BJ (cell line): Measurements from ENCODE around the gene COA8. TPM values are rescaled to one million over a fixed set of nuclear protein-coding genes. Genes with fewer than 3 reads are reported as not detected.

Source experiments
- CTCF ChIA-PET: fragments of 350-600 bp; formaldehyde crosslinking; extraction: SDS; loops from one replicate; lab custom pipeline; 2021; ENCODE audit warnings: antibody characterized with exemption, inconsistent platforms; lab: Yijun Ruan, JAX
- POLR2A ChIA-PET: fragments of 300-600 bp; sonication (Branson Sonifier 250); formaldehyde crosslinking; extraction: SDS; loops from one replicate; lab custom pipeline; 2021; ENCODE audit warnings: antibody characterized with exemption; lab: Charles Lee
- DNase-seq: peaks from one replicate; pipeline ENCODE4 v3.0.0-alpha.2; 2011; ENCODE audit warnings: low read depth
- H3K27me3 ChIP-seq: 2 replicates; pipeline ENCODE4 v1.6.0; 2011; ENCODE audit warnings: low read length; ENCODE audit not compliant: control insufficient read depth, insufficient read depth
- H3K36me3 ChIP-seq: 2 replicates; pipeline ENCODE4 v1.5.1; 2011; ENCODE audit warnings: low read length; ENCODE audit not compliant: control insufficient read depth, insufficient read depth
- H3K4me3 ChIP-seq: 2 replicates; pipeline ENCODE4 v1.5.1; 2011; ENCODE audit warnings: low read depth, mild to moderate bottlenecking, control low read depth, low read length
- polyA plus RNA-seq: library from polyadenylated mRNA; depleted of rRNA; stranded (reverse); fragments of >200 nt; gene quantifications from 2 replicates; pipeline ENCODE4 v1.2.3, GENCODE V29; 2011
- TF ChIP-seq, protein P1 (sequence below): IDR thresholded peaks from 2 replicates; pipeline ENCODE4 v1.5.1; 2011; ENCODE audit warnings: low read depth, mild to moderate bottlenecking, control low read depth, inconsistent platforms, low read length, moderate library complexity; ENCODE audit not compliant: insufficient read depth

The COA8 gene
- polyA plus RNA-seq, 1 experiment = 16.9 TPM

DNA sequence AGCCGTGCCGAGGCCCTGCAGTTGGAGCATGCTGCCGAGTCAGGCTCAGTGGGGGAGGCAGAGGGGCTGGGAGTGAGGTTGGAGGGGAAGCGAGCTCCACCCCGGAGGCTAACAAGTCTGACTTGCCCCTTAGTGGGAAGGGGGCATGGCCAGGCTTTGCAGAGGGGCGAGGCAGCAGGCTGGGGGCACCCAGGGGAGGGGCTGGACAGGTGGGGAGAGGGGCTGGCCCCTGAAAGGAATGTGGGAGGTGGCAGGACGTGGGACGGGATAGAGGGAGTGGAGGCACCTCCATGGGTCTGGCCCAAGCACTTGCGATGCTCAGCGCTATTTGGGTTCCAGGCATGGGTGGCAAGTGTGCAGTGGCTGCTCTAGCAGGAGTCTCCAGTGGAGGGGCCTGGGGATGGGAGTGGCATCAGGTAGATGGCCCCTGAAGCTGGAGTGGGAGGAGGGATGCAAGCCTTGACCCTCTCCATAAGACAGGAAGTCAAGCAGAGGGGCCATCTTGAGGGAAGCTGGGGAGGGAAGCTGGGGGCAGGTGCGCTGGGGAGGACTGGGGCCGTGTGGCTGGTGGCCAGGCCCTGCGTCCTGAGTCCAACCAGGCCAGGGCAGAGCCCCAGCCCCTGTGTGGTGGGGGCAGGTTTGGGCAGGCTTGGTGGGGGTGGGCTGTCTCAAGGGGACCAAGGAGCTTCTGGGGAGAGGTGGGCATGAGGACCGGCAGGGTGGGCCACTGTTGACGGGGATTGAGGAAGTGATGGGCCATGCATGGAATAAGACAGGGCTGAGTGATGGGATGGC lies 31.1 kb upstream of the COA8 start:
- DNase-seq = no peak
- TF ChIP-seq, protein P1, sequence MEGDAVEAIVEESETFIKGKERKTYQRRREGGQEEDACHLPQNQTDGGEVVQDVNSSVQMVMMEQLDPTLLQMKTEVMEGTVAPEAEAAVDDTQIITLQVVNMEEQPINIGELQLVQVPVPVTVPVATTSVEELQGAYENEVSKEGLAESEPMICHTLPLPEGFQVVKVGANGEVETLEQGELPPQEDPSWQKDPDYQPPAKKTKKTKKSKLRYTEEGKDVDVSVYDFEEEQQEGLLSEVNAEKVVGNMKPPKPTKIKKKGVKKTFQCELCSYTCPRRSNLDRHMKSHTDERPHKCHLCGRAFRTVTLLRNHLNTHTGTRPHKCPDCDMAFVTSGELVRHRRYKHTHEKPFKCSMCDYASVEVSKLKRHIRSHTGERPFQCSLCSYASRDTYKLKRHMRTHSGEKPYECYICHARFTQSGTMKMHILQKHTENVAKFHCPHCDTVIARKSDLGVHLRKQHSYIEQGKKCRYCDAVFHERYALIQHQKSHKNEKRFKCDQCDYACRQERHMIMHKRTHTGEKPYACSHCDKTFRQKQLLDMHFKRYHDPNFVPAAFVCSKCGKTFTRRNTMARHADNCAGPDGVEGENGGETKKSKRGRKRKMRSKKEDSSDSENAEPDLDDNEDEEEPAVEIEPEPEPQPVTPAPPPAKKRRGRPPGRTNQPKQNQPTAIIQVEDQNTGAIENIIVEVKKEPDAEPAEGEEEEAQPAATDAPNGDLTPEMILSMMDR = no peak

DNA sequence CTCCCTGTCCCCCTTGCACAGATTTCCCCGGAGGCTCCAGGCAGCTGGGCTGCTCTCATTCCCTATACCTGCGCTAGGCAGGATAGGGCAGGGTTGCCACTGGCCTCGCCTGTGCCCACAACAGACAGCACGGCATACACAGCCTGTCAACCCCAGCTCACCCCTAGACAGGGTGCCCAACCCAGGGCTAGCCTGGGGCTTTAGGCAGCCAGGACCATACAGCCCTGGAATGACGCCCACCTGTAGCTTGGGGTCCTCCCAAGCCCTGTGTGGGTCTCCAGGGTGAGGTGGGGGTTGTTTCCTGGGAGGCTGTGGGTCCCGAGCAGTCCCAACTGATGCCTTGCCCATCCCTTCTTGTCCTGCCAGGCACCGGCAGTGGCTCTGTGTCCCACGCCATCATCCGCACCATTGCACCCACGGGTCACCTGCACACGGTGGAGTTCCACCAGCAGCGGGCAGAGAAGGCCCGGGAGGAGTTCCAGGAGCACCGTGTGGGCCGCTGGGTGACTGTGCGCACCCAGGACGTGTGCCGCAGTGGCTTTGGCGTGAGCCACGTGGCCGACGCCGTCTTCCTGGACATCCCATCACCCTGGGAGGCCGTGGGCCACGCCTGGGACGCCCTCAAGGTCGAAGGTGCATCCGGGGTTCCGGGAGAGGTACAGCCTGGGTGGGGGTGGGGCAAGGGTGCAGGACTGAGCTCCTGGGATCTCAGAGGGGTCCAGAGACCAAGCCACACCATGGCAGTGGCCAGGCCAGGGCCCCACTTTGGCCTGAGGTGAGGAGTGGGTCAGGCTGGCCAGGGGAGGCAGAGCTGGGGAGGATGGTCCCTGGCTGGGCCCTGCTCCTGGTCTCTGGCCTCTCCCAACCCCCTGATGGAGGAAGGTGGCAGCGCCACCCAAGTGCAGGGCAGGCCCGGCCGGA lies 30.3 kb upstream of the COA8 start:
- ChIA-PET POLR2A (no interaction called here), CTCF (interaction anchor here (0.6 to 3.6 kb wide), 3 partner anchors 14 to 276 kb away, joined by 3 to 17 read pairs (median 8); no protein-coding TSS in a partner anchor)
- DNase-seq = no peak
- H3K27me3 ChIP-seq = no peaks in the 10 kb centered on the region
- TF ChIP-seq, protein P1 = no peak
- no peak overlapping the region for H3K4me3 ChIP-seq
- H3K36me3 ChIP-seq = peaks cover 5% of the 10 kb centered on the region

More for the DNA sequence above, 31.1 kb upstream of the COA8 start:
- no peaks in the 10 kb centered on the region for H3K27me3 ChIP-seq
- ChIA-PET POLR2A (no interaction called here), CTCF (interaction anchor here (1.2 to 3.0 kb wide), 3 partner anchors 9 to 16 kb away, joined by 3 to 11 read pairs (median 8); no protein-coding TSS in a partner anchor)
- peaks cover 5% of the 10 kb centered on the region for H3K36me3 ChIP-seq
- no peak overlapping the region for H3K4me3 ChIP-seq

DNA sequence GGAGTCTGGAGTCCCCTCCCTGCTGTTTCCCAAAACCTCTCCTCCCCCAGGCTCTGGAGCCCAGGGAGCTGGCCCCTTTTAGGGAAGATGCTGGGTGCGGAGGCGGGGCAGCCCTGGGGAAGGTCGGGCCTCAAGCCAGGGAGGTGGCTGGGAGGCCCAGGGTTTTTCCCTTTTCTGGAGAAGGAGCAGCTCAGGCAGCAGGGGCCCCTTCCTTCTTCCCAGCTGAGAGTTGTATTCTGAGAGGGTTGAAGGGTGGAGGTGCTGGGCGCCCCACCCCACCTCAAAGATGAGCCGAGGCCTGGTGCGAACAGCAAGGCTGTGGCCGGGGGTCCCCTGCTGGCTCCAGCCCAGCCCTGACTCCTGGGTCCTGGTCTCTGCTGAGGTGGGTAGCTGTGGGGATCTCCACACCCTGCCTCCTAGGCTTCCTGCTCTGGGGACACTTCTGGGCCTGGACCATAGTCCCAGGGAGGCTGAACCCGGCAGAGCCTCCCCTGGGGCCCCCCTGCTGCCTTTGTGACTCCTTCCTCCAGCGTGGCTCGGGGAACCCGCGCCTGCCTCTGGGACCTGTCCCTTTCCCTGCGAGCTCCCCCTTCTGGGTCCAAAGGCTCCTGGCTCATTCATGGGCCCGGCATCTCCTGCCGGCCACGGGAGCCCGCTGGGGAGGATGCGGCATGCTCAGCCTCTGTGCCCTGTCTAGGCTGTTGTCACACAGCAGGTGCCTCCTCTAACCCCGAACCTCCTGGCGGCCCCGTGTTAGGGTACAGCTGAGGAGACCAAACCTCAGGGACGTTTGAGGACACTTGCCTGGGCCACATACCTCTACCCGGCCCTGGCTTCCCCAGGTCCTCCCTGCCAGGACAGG lies 29.4 kb upstream of the COA8 start:
- no peaks in the 10 kb centered on the region for H3K27me3 ChIP-seq
- no peak for DNase-seq
- ChIA-PET CTCF (interaction anchor here (0.6 to 3.6 kb wide), 3 partner anchors 15 to 275 kb away, joined by 3 to 17 read pairs (median 3); no protein-coding TSS in a partner anchor), POLR2A (no interaction called here)
- peaks cover 5% of the 10 kb centered on the region for H3K36me3 ChIP-seq
- TF ChIP-seq, protein P1 = no peak
- no peak overlapping the region for H3K4me3 ChIP-seq

DNA sequence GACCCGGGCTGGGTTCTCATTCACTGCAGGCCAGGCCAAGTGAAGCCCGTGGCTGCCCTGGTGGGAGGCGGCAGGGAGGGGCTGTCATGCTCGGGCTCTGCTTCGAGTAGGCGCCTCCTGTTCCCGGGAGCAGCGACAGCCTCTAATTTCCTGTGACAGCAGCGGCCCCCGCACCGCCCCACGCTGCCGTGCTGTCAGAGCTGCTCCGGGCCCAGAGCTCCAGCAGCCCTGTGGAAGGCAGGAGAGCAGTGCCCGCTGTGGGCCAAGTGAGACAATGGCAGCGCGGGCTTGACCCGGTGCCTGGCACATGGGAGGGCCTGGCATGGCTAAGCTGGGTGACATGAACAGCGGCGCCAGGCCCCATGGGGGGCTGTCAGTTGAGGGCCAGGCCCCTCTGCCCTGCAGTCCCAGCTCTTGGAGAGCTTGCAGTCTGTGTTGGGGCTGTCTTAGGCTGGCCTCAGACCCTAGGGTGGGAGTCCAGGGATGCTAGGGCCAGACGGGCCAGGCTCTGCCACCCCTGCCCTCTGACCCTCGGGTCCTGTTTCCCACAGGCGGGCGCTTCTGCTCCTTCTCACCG lies 28.7 kb upstream of the COA8 start:
- Histone ChIP-seq H3K4me3 (no peak overlapping the region), H3K27me3 (no peaks in the 10 kb centered on the region), H3K36me3 (peaks cover 5% of the 10 kb centered on the region)
- CTCF ChIA-PET = interaction anchor here (0.6 to 3.6 kb wide), 2 partner anchors 16 to 24 kb away, joined by 3 to 17 read pairs; no protein-coding TSS in a partner anchor
- DNase-seq = no peak
- POLR2A ChIA-PET = no interaction called here
- TF ChIP-seq, protein P1 = no peak
